Hepatic stellate cell (primary cell): ENCODE results near the gene ZBTB7A.
A peak's percentile ranks its signal among the peaks of the same experiment; 100 is the strongest.

Experiments
- DNase-seq: peaks from one replicate; pipeline ENCODE4 v3.0.0; 2011; ENCODE audit warnings: low spot score

ZBTB7A gene

DNA sequence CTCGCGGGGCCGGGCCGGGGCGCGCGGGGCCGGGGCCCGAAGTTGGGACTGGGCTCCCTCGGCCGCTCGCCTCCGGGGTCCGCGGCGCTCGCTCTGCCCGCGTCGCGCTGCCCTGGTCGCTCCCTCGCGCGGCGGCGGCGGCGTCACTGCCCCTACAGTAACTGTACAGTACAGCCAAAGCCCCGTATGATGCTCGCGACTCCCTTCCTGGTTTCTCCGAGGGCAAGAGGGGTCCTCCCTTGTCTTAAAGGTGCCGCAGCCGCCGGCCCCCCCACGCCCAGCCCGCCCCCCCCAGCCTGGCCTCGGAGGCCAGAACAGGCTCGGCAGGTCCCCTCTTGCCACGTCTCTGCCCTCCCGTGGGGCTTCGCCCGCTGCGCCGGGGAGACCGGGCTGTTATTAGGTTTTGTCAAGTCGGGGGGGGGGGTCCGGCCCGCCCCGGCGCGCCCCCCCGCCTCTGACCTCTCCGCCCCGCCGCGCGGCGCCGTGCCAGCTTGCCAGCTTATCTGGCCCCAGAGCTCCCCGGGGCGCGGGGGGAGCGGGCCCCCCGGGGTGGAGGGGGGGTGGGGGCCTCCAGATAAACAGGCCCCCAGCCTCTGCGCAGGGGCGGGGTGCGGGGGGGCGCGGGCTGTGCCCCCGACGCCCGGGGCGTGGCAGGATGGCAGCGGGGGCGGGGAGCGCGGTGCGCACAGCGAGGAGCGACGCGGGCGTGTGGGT, at the start of gene ZBTB7A:
Gene ZBTB7A (minus strand): TSS at position 218 of the 714 bp plus-strand sequence. CDS start 11,667 bp downstream, outside the sequence.
- peak; percentile 86 for DNase-seq

DNA sequence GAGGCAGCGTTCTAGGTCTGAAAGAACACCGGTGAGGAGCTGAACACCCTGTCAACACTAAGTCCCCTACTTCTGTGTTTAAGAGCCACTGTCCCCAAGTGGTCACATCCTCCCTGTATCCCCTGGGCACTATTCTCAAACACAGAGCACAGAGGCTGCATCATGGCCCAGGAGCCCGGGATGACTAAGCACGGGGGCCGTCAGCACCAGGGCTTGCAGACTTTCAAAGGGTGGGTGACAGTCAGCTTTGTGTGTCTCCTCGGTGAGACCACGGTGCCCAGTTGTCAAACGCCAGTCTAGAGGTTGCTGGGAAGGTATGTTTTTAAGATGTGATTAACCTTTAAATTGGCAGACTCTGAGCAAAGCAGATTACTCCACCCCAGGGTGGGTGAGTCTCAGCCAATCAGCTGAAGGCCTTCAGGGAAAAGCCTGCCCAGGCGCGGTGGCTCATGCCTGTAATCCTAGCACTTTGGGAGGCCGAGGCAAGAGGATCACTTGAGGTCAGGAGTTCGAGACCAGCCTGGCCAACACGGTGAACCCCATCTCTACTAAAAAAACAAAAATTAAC, 49.2 kb upstream of the ZBTB7A start:
- DNase-seq = no peak

DNA sequence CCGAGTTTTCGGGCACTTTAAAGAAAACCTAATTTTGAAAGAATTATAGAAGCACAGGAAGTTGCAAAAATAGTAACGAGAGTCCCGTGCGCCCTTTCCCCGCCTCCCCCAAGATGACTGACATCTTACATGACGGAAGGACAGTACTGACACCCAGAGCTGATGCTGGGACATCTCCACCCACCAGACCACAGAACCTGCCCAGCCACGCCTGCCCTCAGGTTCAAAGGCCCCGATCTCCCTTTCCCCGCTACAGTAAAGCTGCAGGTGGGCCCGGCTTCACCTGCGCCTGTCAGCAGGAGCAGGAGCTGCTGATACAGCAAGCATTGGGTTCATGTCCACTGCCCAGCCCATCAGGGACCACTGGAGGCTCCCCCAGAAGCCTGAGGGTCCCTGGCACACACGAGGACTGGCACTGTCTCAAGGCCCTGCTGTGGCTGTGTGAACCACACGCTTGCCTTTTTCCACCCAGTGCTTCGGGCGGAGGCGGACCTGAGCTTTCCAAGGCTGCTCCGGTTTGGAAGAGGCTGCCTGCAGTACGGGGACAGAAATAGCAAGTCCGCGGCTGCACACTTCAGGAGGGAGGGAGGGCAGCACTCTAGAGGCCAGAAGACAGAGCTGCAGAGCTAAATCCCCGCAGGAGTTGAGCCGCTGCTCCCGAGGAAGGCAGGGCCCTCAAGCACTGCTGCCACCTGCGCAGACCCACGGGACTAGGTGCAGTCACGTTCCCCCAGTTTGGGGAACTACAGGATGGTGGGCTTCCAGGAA, 48.5 kb upstream of the ZBTB7A start:
- DNase-seq = no peak

DNA sequence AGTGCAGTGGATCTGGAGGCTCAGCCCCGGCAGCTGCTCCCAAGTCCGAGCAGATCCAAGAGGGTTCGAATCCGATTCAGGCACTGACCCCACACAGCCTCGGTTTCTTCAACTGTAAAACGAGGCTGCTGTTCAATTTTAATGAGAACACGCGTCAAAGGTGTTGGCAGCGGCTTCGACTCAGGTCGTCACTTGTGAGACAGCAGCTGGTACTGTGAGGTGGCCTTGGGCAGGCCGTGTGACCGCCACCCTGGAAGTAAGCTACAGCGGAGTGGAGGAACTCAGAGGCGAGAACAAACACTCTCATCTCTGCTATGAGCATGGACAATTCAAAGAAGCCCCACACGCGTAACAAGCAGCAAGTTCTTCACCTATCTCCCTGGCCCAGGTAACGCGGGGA, 47.5 kb upstream of the ZBTB7A start:
- no peak for DNase-seq

DNA sequence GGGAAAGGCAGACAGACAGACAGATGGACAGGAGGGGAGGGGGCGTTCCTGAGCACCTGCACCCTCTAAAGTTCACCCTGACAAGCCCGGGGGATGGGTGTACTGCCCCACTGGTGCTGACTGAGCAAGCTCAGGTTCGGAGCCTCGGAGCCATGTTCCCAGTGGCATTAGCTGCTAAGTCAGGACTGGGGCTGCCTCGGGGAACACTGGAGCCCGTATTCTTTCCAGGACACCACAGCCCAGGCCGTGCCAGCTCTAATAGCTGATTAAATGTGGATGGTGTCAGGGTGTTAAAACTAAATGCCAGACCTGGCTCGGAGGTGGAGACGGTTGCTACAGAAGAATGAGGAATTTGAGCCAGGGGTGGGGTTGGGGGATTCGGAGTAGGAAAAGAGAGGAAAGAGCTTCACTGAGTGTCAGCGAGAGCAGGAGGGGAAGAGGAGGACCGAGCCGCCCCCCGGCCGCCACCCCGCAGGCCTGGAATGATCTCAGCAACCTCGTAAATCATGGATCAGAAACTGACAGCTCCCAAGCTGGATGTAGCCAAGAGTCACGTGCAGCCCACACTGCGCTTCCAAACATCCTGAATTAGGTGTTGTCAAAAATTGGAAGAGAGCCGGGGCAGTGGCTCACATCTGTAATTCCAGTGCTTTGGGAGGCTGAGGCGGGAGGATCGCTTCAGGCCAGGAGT, 46.8 kb upstream of the ZBTB7A start:
- DNase-seq = no peak

DNA sequence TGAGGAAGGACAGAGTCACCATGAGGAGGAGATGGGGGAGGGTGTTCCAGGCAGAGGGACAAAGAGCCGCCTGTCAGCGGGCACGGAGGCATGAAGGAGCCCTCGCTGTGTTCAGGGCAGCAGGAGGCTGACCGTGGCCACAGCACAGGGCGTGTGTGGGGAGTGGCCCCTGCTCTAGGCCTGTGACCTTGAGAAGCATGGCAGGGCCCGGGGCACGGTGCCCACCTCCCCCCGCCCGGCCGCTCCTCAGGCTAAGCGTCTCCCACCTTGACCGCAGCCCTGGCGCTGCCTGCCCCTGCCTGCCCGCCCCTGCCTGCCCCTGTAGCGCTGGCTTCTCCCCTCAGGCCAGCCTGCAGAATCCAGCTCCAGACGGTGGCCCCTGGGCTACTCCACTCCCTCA, 45.7 kb upstream of the ZBTB7A start:
- no peak for DNase-seq

DNA sequence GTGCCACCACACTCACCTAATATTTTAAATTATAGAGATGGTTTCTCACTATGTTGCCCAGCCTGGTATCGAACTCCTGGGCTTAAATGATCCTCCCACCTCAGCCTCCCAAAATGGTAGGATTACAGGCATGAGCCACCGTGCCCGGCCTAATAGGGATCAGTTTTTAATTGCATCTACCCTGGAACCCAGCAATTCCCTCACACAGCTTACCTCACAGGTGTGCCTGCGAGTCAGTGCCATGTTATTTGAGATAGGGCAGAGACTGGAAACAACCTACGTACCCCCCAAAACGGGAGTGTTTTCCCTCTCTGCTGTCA, 42.9 kb upstream of the ZBTB7A start:
- DNase-seq = no peak

DNA sequence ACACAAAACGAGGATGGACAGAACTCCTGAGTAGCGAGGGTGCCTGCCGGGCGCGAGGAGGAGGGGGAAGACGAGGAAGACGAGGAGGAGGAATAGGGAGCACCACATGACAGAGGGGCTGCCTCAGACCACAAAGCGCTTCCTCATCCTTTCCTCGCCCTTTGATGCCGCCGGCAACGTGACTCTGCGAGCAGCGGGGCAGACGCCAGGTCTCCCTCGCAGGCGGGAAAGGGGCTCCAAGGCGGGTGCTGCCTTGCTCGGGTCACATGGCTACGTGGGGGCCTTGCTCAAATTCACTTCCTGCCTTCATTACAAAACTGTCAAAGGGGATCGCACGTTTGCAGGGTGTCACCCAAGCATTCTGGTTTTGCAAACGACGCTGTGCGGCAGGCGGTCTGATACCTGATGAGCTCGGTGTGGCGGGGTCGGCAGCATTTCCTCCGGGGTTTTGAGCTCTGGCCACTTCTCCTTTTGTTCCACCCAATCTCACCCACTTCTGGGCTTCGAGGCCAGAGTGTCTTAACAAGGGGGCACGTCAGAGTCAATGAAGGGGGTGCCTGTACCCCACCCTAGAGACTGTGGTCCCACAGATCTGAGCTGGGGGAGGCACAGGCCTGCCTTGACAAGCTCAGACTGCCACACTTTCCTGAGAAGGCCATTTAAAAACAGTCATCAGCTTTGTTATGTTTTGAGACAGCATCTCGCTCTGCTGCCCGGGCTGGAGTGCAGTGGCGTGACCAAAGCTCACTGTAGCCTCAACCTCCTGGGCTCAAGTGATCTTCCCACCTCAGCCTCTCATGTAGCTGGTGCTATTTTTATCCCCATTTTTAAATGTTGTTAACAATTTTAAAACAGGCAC, 42.3 kb upstream of the ZBTB7A start:
- DNase-seq = no peak

DNA sequence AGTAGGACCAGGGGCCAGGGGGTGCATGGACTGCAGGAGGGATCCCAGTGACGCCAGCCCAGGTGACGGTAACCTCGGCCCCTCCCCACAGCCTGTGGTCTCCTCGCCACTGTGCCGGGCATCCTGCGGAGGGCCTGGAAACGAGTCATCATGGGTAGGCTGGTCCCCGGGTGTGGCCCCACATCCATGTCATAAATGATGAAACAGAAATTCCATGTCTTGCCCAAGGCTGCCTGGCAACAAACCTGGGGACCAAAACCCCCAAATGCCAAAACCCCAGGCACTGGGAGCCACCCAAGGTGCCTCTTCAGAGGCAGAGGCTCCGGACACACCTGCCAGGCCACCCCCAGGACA, 36.4 kb upstream of the ZBTB7A start:
- DNase-seq = no peak

DNA sequence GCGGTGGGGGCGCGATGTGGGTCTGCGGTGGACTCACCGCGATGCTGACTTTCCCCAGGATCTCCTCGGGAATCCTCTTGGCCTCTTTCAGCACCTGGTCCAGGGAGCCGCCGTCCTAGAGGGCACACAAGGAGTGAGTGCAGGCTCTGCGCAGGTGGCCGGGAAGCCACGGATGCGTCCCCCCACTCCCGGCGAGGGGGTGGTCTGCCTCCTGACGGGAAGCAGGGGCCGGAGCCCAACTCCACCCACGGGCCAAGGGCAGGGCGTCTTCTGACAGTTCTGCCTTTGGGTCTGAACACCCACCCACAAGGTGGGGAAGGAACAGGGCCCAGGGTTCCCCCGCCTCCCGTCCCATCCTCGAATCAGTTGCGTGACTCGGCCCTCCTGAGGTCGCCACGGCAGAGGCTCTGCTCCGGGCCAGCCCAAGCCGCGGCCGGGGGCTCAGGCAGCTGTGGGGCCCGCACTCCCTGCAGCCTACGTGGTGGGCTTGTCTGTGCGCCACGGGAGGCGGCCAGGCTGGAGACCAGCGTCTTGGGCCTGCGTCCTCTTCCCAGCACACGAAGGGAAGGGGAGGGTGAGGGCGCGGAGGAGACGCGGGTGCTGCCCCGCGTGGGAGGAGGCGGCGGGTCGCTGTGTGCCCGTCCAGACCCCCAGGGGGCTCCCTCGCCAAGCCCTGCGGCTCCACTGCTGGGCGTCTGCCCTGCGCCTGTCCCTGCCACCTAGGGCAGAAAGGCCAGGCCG, 35.8 kb upstream of the ZBTB7A start:
- no peak for DNase-seq

DNA sequence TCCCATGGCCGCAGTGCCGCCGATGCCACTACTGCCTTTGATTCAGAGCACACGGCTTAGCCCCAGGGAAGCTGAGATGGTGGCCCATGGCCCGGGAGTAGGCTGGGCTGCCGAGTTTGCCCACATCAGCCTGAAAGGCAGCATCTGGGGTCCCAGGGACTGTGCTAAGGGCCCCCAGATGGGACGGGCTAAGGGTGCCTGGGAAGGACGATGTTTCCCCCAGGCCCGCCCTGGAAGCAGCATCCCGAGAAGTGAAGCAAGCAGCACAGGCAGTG, 34.7 kb upstream of the ZBTB7A start:
- DNase-seq = no peak

DNA sequence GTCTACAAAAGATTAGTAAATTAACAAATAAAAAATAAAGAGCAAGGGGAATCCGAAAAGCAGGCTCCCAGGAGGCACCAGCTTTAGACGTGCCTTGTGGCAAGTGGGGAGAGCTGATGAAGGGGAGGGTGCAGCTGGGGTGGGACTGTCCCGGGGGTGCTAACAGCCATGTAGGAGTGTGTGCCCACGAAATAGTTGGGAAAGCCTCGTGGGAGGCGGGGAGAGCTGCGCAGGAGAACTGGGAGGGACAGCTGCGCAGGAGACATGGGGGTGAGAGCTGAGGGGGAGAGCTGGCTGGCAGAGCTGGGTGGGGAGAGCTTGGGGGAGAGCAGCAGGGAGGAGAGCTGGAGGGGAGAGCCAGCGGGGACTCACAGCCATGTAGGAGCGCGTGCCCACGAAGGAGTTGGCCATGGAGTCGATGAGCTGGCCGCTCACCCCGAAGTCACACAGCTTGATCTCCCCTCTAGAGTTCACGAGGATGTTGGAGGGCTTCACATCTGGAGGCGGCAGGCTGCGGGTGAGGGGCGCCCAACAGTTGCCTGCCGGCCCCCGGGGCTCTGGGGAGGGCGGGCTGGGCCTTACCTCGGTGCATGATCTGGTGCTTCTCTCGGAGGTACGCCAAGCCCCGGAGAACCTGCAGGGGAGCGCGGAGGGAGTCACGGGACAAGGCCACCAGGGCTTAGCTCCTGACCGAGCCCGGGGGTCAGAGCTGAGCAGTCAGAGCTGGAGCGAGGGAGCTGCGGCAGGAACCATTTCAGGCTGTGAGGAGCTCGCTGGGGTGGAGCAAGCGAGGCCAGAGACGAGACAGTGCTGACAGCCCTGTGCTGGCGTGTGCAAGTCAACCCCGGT, 34.2 kb upstream of the ZBTB7A start:
- no peak for DNase-seq

DNA sequence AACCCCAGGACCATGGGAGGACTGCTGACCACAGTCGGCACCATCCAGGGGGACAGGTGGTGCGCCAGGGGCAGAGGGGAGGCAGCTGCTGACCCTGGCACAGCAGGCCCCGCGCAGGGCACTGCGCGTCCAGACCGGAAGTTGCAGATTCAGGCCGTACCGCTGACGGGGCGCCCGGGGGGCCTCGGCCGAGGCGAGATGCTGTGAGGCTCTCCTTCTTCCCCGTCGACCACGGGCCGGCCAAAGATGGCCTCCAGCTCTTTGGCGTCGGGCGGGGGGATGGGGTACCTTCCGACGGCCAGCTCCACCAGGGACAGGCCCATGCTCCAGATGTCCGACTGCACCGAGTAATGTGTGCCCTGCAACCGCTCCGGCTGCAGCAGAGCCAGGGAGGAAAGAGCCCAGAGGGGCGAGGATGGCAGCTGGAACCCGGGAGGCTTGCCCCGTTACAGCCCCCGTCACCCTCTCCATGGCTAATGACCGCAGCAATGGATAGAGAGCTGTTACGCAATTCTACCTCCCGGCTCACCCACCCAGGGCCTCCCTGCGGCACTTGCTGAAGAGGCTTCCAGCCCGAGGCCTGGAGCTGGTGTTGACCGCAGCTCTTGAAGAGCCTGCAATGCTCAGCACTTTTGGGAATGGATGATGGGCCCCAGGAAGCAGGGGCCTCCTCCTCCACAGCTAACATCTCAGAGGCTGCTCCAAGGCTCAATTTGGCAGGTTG, 32.5 kb upstream of the ZBTB7A start:
- DNase-seq = no peak

DNA sequence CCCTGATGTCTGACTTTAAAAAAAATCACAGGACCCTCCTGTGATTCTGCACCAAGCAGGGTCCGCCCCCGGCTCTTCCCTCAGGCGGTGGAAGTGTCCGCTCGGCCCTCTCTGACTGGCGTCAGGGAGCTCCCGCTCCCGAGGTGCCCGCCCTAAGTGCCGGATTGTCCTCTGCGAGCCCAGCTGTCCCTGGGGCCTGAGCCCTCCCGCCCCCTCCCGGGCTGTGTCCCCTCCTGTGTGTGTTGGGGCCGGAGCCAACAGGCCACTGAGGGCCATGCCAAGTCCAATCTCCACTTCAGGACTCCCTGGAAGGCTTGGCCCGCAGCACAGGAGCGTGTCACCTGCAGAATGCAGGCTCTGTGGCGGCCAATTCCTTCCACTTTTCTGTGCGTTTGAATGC, 31.8 kb upstream of the ZBTB7A start:
- no peak for DNase-seq

DNA sequence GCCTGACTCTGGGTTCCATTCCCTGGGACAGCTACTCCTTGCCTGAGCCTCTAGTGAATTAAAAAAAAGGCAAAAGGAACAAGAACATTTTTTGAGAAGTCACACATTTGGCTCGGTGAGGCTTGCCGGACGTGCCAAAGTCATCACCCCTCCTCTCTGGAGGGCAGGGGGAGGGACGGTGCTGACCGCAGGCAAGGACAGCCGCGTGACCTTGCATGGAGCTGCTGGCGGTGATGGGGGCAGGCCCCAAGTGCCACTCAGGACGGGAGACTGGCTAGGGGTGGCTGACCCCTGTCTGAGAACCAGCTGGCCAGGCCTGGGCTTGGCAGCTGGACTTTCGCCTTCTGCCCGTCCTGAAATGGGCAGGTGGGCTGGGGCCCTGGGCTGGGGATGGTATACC, 30.8 kb upstream of the ZBTB7A start:
- DNase-seq = no peak

DNA sequence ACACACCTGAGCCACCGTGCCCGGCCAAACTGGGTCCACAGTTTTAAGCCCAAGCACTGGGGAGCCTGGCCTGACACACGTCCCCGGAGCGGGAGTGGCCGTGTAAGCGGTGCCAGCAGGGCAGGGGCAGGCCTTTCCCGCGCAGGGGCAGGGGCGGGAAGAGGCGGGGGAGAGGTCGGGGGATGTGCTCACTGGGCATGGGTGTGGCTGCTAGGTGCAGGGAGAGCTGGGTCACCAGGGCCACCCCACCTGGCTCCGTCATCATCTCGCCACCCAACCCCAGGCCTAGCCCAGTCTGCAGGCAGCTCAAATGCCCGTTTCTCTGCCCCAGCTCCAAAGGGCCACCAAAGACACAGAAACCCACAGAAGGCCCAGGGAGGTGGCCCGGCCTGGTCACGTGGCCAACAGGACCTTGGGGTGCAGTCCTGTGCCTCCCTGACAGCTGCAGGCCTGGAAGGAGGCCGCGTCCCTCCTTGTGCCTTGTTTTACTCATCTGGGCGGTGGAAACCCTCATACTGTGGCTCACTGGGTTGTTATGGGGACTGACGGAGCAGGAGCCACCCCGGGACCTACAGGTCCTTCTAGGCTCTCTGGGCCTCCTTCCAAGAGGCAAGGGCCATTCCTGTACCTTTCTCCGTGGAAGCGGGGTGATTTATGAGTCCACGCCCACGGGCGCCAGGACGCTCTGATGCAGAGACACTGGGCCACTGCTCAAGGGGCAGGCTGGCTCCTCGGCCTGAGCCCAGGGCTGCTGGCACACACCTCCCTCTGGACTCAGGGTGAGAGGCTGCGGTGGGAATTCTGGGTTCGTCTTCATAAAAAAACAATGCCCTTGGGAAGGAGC, 29.6 kb upstream of the ZBTB7A start:
- DNase-seq = no peak

DNA sequence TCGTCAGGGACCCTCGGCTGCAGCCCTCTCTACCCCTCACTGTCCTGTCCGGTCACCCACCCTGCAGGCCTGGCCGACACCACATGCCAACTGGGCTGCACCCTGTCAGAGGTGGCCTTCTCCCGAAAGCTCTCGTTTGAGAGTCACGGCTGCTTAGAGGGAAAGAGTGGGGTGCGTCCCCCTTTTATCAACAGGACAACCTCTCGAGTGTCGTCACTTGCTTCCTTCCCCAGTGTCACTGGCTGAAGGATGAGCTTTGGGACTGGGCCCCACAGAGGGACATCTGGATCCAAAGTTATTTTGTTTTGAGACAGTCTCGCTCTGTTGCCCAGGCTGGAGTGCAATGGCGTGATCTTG, 28.8 kb upstream of the ZBTB7A start:
- DNase-seq = no peak

DNA sequence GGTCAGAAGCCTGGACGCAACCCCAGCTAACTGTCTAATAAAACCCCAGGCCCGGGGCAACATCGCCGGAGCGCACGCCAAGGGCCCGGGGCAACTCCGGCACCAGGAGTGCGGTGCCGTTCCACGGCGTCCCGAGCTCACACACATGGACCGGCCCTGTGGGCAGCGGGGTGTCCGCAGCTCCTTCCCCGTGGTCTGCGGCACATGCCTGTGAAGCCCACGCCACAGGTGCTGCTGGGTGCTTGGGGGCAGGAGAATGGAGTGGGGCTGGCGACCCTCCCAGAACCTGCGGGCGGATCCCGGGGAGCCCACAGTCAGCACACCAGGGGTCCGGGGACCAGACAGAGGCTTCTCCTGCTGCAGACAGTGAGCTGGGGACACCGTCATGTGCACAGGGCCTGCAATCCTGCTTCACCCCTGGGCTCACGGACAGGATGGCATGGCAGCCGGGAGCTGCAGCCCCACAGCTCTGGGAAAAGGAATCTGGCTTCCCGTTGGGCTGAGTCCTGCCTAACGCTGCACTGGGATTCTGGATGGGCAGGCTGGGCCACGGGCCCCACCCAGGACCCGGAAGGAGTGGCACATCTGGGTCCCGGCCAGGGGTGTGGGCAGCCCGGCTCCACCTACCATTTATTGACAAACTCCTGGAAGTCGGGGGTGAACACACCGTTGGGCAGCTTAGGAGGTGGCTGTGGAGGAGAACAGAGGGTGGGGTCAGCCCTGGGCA, 28.2 kb upstream of the ZBTB7A start:
- DNase-seq = no peak
